ENCODE measurements around the gene FUT9.

FUT9 gene

DNA sequence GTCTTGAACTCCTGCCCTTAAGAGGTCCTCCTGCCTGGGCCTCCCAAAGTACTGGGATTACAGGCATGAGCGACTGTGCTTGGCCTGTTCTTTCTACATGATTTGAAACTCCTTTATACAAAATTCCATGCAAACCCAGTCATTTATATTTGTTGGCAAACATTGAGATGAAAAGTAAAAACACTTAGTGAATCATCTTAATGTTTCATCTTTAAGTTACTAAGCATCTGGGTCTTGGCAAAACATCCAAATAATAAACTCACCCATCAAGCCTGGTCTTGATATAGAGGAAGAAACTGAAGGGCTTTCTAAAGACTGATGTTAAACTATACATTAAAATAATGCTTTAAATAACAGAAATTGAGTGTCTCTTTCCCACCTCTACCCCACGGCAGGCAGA, 95.1 kb downstream of the FUT9 start:
- no peak for ATAC-seq
- no peak for TF ChIP-seq TOX (CRISPR knock-in tag; IDR thresholded peaks at IDR 0.05; ENCODE audit: borderline replicate concordance)
- no peak for TF ChIP-seq OSR1 (CRISPR knock-in tag; IDR thresholded peaks at IDR 0.05)
- no peak for TF ChIP-seq BACH2 (CRISPR knock-in tag; IDR thresholded peaks at IDR 0.05; ENCODE audit: borderline replicate concordance)
- TF ChIP-seq ZNF70 (CRISPR knock-in tag; IDR thresholded peaks at IDR 0.05) = no peak
- TF ChIP-seq, protein P1, sequence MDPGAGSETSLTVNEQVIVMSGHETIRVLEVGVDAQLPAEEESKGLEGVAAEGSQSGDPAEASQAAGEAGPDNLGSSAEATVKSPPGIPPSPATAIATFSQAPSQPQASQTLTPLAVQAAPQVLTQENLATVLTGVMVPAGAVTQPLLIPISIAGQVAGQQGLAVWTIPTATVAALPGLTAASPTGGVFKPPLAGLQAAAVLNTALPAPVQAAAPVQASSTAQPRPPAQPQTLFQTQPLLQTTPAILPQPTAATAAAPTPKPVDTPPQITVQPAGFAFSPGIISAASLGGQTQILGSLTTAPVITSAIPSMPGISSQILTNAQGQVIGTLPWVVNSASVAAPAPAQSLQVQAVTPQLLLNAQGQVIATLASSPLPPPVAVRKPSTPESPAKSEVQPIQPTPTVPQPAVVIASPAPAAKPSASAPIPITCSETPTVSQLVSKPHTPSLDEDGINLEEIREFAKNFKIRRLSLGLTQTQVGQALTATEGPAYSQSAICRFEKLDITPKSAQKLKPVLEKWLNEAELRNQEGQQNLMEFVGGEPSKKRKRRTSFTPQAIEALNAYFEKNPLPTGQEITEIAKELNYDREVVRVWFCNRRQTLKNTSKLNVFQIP (CRISPR knock-in tag; IDR thresholded peaks at IDR 0.05; ENCODE audit: borderline replicate concordance, low read depth) = no peak
- TF ChIP-seq, protein P2, sequence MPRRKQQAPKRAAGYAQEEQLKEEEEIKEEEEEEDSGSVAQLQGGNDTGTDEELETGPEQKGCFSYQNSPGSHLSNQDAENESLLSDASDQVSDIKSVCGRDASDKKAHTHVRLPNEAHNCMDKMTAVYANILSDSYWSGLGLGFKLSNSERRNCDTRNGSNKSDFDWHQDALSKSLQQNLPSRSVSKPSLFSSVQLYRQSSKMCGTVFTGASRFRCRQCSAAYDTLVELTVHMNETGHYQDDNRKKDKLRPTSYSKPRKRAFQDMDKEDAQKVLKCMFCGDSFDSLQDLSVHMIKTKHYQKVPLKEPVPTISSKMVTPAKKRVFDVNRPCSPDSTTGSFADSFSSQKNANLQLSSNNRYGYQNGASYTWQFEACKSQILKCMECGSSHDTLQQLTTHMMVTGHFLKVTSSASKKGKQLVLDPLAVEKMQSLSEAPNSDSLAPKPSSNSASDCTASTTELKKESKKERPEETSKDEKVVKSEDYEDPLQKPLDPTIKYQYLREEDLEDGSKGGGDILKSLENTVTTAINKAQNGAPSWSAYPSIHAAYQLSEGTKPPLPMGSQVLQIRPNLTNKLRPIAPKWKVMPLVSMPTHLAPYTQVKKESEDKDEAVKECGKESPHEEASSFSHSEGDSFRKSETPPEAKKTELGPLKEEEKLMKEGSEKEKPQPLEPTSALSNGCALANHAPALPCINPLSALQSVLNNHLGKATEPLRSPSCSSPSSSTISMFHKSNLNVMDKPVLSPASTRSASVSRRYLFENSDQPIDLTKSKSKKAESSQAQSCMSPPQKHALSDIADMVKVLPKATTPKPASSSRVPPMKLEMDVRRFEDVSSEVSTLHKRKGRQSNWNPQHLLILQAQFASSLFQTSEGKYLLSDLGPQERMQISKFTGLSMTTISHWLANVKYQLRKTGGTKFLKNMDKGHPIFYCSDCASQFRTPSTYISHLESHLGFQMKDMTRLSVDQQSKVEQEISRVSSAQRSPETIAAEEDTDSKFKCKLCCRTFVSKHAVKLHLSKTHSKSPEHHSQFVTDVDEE (CRISPR knock-in tag; IDR thresholded peaks at IDR 0.05) = no peak
- TF ChIP-seq, protein P3, sequence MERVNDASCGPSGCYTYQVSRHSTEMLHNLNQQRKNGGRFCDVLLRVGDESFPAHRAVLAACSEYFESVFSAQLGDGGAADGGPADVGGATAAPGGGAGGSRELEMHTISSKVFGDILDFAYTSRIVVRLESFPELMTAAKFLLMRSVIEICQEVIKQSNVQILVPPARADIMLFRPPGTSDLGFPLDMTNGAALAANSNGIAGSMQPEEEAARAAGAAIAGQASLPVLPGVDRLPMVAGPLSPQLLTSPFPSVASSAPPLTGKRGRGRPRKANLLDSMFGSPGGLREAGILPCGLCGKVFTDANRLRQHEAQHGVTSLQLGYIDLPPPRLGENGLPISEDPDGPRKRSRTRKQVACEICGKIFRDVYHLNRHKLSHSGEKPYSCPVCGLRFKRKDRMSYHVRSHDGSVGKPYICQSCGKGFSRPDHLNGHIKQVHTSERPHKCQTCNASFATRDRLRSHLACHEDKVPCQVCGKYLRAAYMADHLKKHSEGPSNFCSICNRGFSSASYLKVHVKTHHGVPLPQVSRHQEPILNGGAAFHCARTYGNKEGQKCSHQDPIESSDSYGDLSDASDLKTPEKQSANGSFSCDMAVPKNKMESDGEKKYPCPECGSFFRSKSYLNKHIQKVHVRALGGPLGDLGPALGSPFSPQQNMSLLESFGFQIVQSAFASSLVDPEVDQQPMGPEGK (CRISPR knock-in tag; IDR thresholded peaks at IDR 0.05; ENCODE audit: borderline replicate concordance) = no peak
- no peak for TF ChIP-seq PPARA (CRISPR knock-in tag; IDR thresholded peaks at IDR 0.05; ENCODE audit: borderline replicate concordance)
- TF ChIP-seq, protein P4, sequence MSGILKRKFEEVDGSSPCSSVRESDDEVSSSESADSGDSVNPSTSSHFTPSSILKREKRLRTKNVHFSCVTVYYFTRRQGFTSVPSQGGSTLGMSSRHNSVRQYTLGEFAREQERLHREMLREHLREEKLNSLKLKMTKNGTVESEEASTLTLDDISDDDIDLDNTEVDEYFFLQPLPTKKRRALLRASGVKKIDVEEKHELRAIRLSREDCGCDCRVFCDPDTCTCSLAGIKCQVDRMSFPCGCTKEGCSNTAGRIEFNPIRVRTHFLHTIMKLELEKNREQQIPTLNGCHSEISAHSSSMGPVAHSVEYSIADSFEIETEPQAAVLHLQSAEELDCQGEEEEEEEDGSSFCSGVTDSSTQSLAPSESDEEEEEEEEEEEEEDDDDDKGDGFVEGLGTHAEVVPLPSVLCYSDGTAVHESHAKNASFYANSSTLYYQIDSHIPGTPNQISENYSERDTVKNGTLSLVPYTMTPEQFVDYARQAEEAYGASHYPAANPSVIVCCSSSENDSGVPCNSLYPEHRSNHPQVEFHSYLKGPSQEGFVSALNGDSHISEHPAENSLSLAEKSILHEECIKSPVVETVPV (CRISPR knock-in tag; IDR thresholded peaks at IDR 0.05) = no peak
- TF ChIP-seq ARNTL (CRISPR knock-in tag; IDR thresholded peaks at IDR 0.05; ENCODE audit: borderline replicate concordance, low read depth) = no peak
- TF ChIP-seq, protein P5, sequence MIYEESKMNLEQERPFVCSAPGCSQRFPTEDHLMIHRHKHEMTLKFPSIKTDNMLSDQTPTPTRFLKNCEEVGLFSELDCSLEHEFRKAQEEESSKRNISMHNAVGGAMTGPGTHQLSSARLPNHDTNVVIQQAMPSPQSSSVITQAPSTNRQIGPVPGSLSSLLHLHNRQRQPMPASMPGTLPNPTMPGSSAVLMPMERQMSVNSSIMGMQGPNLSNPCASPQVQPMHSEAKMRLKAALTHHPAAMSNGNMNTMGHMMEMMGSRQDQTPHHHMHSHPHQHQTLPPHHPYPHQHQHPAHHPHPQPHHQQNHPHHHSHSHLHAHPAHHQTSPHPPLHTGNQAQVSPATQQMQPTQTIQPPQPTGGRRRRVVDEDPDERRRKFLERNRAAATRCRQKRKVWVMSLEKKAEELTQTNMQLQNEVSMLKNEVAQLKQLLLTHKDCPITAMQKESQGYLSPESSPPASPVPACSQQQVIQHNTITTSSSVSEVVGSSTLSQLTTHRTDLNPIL (CRISPR knock-in tag; IDR thresholded peaks at IDR 0.05; ENCODE audit: low read depth) = no peak
- TF ChIP-seq CSDC2 (CRISPR knock-in tag; IDR thresholded peaks at IDR 0.05) = no peak
- no peak for TF ChIP-seq SNAI2 (CRISPR knock-in tag; IDR thresholded peaks at IDR 0.05)
- TF ChIP-seq ZC3H10 (CRISPR knock-in tag; IDR thresholded peaks at IDR 0.05) = no peak
- no peak for TF ChIP-seq ZFP3 (CRISPR knock-in tag; IDR thresholded peaks at IDR 0.05)
- TF ChIP-seq ZNF565 (CRISPR knock-in tag; conservative IDR thresholded peaks at IDR 0.05; ENCODE audit: low read depth) = no peak
- no peak for TF ChIP-seq ESRRG (CRISPR knock-in tag; IDR thresholded peaks at IDR 0.05)
- TF ChIP-seq RARB (CRISPR knock-in tag; IDR thresholded peaks at IDR 0.05) = no peak
- no peak for TF ChIP-seq ISL1 (CRISPR knock-in tag; IDR thresholded peaks at IDR 0.05)

DNA sequence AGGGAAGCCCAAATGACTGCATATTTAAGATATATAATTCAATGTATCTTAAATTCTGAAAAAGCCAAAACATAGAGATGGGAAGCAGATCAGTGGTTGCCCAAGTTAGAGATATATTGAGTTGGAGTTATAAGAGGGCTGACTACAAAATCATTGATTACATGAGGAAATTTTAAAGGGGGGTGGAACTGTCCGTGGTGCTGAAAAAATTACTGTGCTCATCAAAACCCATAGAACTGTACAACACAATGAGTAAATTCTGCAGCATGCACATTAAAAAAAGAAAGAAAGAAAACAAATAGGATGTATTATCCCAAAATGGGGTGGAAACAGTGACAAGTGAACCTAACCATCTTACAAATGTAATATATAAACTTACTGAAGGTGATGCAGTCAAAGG, 100.9 kb downstream of the FUT9 start:
- ATAC-seq = no peak
- TF ChIP-seq ZNF70 (CRISPR knock-in tag; IDR thresholded peaks at IDR 0.05) = no peak
- TF ChIP-seq CSDC2 (CRISPR knock-in tag; IDR thresholded peaks at IDR 0.05) = no peak
- no peak for TF ChIP-seq SNAI2 (CRISPR knock-in tag; IDR thresholded peaks at IDR 0.05)
- no peak for TF ChIP-seq ZNF565 (CRISPR knock-in tag; conservative IDR thresholded peaks at IDR 0.05; ENCODE audit: low read depth)
- TF ChIP-seq BACH2 (CRISPR knock-in tag; IDR thresholded peaks at IDR 0.05; ENCODE audit: borderline replicate concordance) = no peak
- TF ChIP-seq, protein P4 (CRISPR knock-in tag; IDR thresholded peaks at IDR 0.05) = no peak
- TF ChIP-seq ZNF8 (CRISPR knock-in tag; IDR thresholded peaks at IDR 0.05) = no peak
- no peak for TF ChIP-seq ESRRG (CRISPR knock-in tag; IDR thresholded peaks at IDR 0.05)
- TF ChIP-seq RARB (CRISPR knock-in tag; IDR thresholded peaks at IDR 0.05) = no peak
